ENCODE measurements around the gene MAP1S.

MAP1S gene

GRCh38 chr19:17722655-17723240, 3.5 kb downstream of the MAP1S start:
- TF ChIP-seq CTCF (IDR thresholded peaks at IDR 0.05) = no peak
- Histone ChIP-seq H3K27me3 (ENCODE audit: control insufficient read depth, insufficient read depth, low read length) (no peaks in the 10 kb centered on the region), H3K9ac (no peak overlapping the region), H3K9me3 (ENCODE audit: control insufficient read depth, low read length) (no peaks in the 10 kb centered on the region), H3K36me3 (ENCODE audit: control insufficient read depth, insufficient read depth, low read length) (no peaks in the 10 kb centered on the region), H3K27ac (no peak overlapping the region), H2AFZ (no peak overlapping the region), H3K4me2 (ENCODE audit: low read length) (no peak overlapping the region), H3K79me2 (peaks cover 18% of the 10 kb centered on the region), H3K4me3 (ENCODE audit: low read depth, low read length) (no peak overlapping the region), H3K4me1 (peaks cover 13% of the 10 kb centered on the region)

- H3K9me3 ChIP-seq (ENCODE audit: control insufficient read depth, low read length) = no peaks in the 10 kb centered on the region
- TF ChIP-seq CTCF (IDR thresholded peaks at IDR 0.05) = no peak
- H3K27me3 ChIP-seq (ENCODE audit: control insufficient read depth, insufficient read depth, low read length) = no peaks in the 10 kb centered on the region
- peaks cover 14% of the 10 kb centered on the region for H3K79me2 ChIP-seq
- H3K9ac ChIP-seq = no peak overlapping the region
- no peaks in the 10 kb centered on the region for H3K36me3 ChIP-seq (ENCODE audit: control insufficient read depth, insufficient read depth, low read length)
- no peak overlapping the region for H3K4me3 ChIP-seq (ENCODE audit: low read depth, low read length)
- H3K27ac ChIP-seq = no peak overlapping the region
- no peak overlapping the region for H3K4me2 ChIP-seq (ENCODE audit: low read length)
- no peak overlapping the region for H2AFZ ChIP-seq
- H3K4me1 ChIP-seq = peaks cover 7% of the 10 kb centered on the region
Measured at GRCh38 chr19:17724655-17725054, 5.4 kb downstream of the MAP1S start.

- Histone ChIP-seq H3K27ac (no peak overlapping the region), H3K9me3 (ENCODE audit: control insufficient read depth, low read length) (no peaks in the 10 kb centered on the region), H3K4me2 (ENCODE audit: low read length) (no peak overlapping the region), H3K79me2 (peaks cover 5% of the 10 kb centered on the region), H3K27me3 (ENCODE audit: control insufficient read depth, insufficient read depth, low read length) (no peaks in the 10 kb centered on the region), H3K36me3 (ENCODE audit: control insufficient read depth, insufficient read depth, low read length) (no peaks in the 10 kb centered on the region), H3K4me1 (peaks cover 3% of the 10 kb centered on the region), H3K4me3 (ENCODE audit: low read depth, low read length) (no peak overlapping the region), H3K9ac (no peak overlapping the region), H2AFZ (no peak overlapping the region)
- no peak for TF ChIP-seq CTCF (IDR thresholded peaks at IDR 0.05)
Measured at GRCh38 chr19:17725422-17726078, 6.3 kb downstream of the MAP1S start.

GRCh38 chr19:17726136-17726741, 7.0 kb downstream of the MAP1S start:
- H3K27ac ChIP-seq = no peak overlapping the region
- no peaks in the 10 kb centered on the region for H3K36me3 ChIP-seq (ENCODE audit: control insufficient read depth, insufficient read depth, low read length)
- no peak overlapping the region for H2AFZ ChIP-seq
- H3K79me2 ChIP-seq = peaks cover 3% of the 10 kb centered on the region
- no peaks in the 10 kb centered on the region for H3K27me3 ChIP-seq (ENCODE audit: control insufficient read depth, insufficient read depth, low read length)
- no peak for TF ChIP-seq CTCF (IDR thresholded peaks at IDR 0.05)
- H3K4me2 ChIP-seq (ENCODE audit: low read length) = no peak overlapping the region
- no peaks in the 10 kb centered on the region for H3K9me3 ChIP-seq (ENCODE audit: control insufficient read depth, low read length)
- no peak overlapping the region for H3K4me3 ChIP-seq (ENCODE audit: low read depth, low read length)
- no peaks in the 10 kb centered on the region for H3K4me1 ChIP-seq
- H3K9ac ChIP-seq = no peak overlapping the region

Measured in parathyroid adenoma (tissue), 2 donors.